ENCODE results near the gene COL27A1. TPM values are rescaled to one million over a fixed set of nuclear protein-coding genes. Genes with fewer than 3 reads are reported as not detected.

Gene COL27A1
- total RNA-seq, 1 donor from 2014 or later: 3.9 TPM

- Mint-ChIP-seq H3K4me3 (ENCODE audit: unreplicated experiment) (no peak overlapping the region), H3K36me3 (ENCODE audit: unreplicated experiment) (no peaks in the 10 kb centered on the region), H3K27me3 (ENCODE audit: unreplicated experiment) (peaks cover 4% of the 10 kb centered on the region), H3K27ac (ENCODE audit: unreplicated experiment) (no peak overlapping the region), H3K9me3 (ENCODE audit: unreplicated experiment) (peaks cover 2% of the 10 kb centered on the region), H3K4me1 (ENCODE audit: low read depth, unreplicated experiment) (peaks cover 22% of the 10 kb centered on the region)
- TF ChIP-seq CTCF (IDR thresholded peaks at IDR 0.05; ENCODE audit: partially characterized antibody, unreplicated experiment): no peak
- no peak for DNase-seq
Observed at GRCh38 chr9:114247491-114247890, 92.2 kb downstream of the COL27A1 start.

GRCh38 chr9:114248299-114248707 is 93.0 kb downstream of the COL27A1 start:
- Mint-ChIP-seq H3K27ac (ENCODE audit: unreplicated experiment) (no peak overlapping the region), H3K9me3 (ENCODE audit: unreplicated experiment) (peaks cover 2% of the 10 kb centered on the region), H3K36me3 (ENCODE audit: unreplicated experiment) (no peaks in the 10 kb centered on the region), H3K4me3 (ENCODE audit: unreplicated experiment) (no peak overlapping the region), H3K4me1 (ENCODE audit: low read depth, unreplicated experiment) (peaks cover 18% of the 10 kb centered on the region), H3K27me3 (ENCODE audit: unreplicated experiment) (peaks cover 4% of the 10 kb centered on the region)
- no peak for DNase-seq
- no peak for TF ChIP-seq CTCF (IDR thresholded peaks at IDR 0.05; ENCODE audit: partially characterized antibody, unreplicated experiment)

GRCh38 chr9:114249424-114250234 is 94.3 kb downstream of the COL27A1 start:
- Mint-ChIP-seq H3K4me1 (ENCODE audit: low read depth, unreplicated experiment) (peaks cover 18% of the 10 kb centered on the region), H3K4me3 (ENCODE audit: unreplicated experiment) (no peak overlapping the region), H3K9me3 (ENCODE audit: unreplicated experiment) (peaks cover 2% of the 10 kb centered on the region), H3K27me3 (ENCODE audit: unreplicated experiment) (peaks cover 5% of the 10 kb centered on the region), H3K27ac (ENCODE audit: unreplicated experiment) (no peak overlapping the region), H3K36me3 (ENCODE audit: unreplicated experiment) (no peaks in the 10 kb centered on the region)
- TF ChIP-seq CTCF (IDR thresholded peaks at IDR 0.05; ENCODE audit: partially characterized antibody, unreplicated experiment): no peak
- DNase-seq: no peak

GRCh38 chr9:114250235-114250568 is 94.9 kb downstream of the COL27A1 start:
- peaks cover 9% of the 10 kb centered on the region for H3K27me3 Mint-ChIP-seq (ENCODE audit: unreplicated experiment)
- H3K27ac Mint-ChIP-seq (ENCODE audit: unreplicated experiment): no peak overlapping the region
- H3K9me3 Mint-ChIP-seq (ENCODE audit: unreplicated experiment): peaks cover 2% of the 10 kb centered on the region
- no peak for DNase-seq
- no peak overlapping the region for H3K4me3 Mint-ChIP-seq (ENCODE audit: unreplicated experiment)
- H3K4me1 Mint-ChIP-seq (ENCODE audit: low read depth, unreplicated experiment): peaks cover 18% of the 10 kb centered on the region
- H3K36me3 Mint-ChIP-seq (ENCODE audit: unreplicated experiment): no peaks in the 10 kb centered on the region
- no peak for TF ChIP-seq CTCF (IDR thresholded peaks at IDR 0.05; ENCODE audit: partially characterized antibody, unreplicated experiment)

GRCh38 chr9:114250648-114251047 is 95.3 kb downstream of the COL27A1 start:
- TF ChIP-seq CTCF (IDR thresholded peaks at IDR 0.05; ENCODE audit: partially characterized antibody, unreplicated experiment): no peak
- Mint-ChIP-seq H3K4me3 (ENCODE audit: unreplicated experiment) (no peak overlapping the region), H3K4me1 (ENCODE audit: low read depth, unreplicated experiment) (peaks cover 18% of the 10 kb centered on the region), H3K36me3 (ENCODE audit: unreplicated experiment) (no peaks in the 10 kb centered on the region), H3K27me3 (ENCODE audit: unreplicated experiment) (peaks cover 9% of the 10 kb centered on the region), H3K9me3 (ENCODE audit: unreplicated experiment) (peaks cover 2% of the 10 kb centered on the region), H3K27ac (ENCODE audit: unreplicated experiment) (no peak overlapping the region)
- DNase-seq: no peak
